H9 (cell line): ENCODE data around the gene MYCN. TPM values are rescaled to one million over a fixed set of nuclear protein-coding genes. Genes with fewer than 3 reads are reported as not detected.

Experiments
- DNase-seq: peaks from one replicate; pipeline ENCODE4 v3.0.0-alpha.2; 2017
- H2AFZ ChIP-seq: one replicate; pipeline ENCODE4 v1.6.1; 2013; ENCODE audit warnings: mild to moderate bottlenecking, low read length, control low read depth, moderate library complexity
- H2AK5ac ChIP-seq: 2 replicates; pipeline ENCODE4 v1.6.1; 2013; ENCODE audit warnings: low read length, control low read depth, mixed read lengths; ENCODE audit not compliant: insufficient read length
- H2BK120ac ChIP-seq: one replicate; pipeline ENCODE4 v1.6.1; 2013; ENCODE audit warnings: low read depth, mild to moderate bottlenecking, low read length, control low read depth, inconsistent platforms; ENCODE audit not compliant: poor library complexity, severe bottlenecking
- H2BK12ac ChIP-seq: 2 replicates; pipeline ENCODE4 v1.6.1; 2013; ENCODE audit warnings: low read length, control low read depth, mixed read lengths, low read depth; ENCODE audit not compliant: insufficient read length
- H2BK15ac ChIP-seq: 2 replicates; pipeline ENCODE4 v1.6.1; 2013; ENCODE audit warnings: low read depth, low read length, control low read depth
- H2BK20ac ChIP-seq: one replicate; pipeline ENCODE4 v1.6.1; 2013; ENCODE audit warnings: low read depth, mild to moderate bottlenecking, low read length, control low read depth, inconsistent platforms; ENCODE audit not compliant: poor library complexity, severe bottlenecking
- H2BK5ac ChIP-seq: 2 replicates; pipeline ENCODE4 v1.6.1; 2013; ENCODE audit warnings: low read length, control low read depth, mixed read lengths; ENCODE audit not compliant: insufficient read length
- H3K14ac ChIP-seq: 2 replicates; pipeline ENCODE4 v1.6.1; 2013; ENCODE audit warnings: low read length, control low read depth; ENCODE audit not compliant: insufficient read depth
- H3K18ac ChIP-seq: 2 replicates; pipeline ENCODE4 v1.6.1; 2013; ENCODE audit warnings: low read depth, mild to moderate bottlenecking, mixed read lengths, low read length, control low read depth; ENCODE audit not compliant: insufficient read length
- H3K23ac ChIP-seq: 2 replicates; pipeline ENCODE4 v1.6.1; 2013; ENCODE audit warnings: low read length, control low read depth, mixed read lengths, low read depth; ENCODE audit not compliant: insufficient read length
- H3K23me2 ChIP-seq: 2 replicates; pipeline ENCODE4 v1.6.1; 2013; ENCODE audit warnings: low read depth, mild to moderate bottlenecking, mixed read lengths, low read length, control low read depth; ENCODE audit not compliant: insufficient read length, poor library complexity, severe bottlenecking
- H3K27ac ChIP-seq: 2 replicates; pipeline ENCODE4 v1.5.1; 2013; ENCODE audit warnings: low read length, control low read depth, mixed read lengths, low read depth; ENCODE audit not compliant: insufficient read length
- H3K27me3 ChIP-seq: 2 replicates; pipeline ENCODE4 v1.6.1; 2013; ENCODE audit warnings: low read length, control low read depth, inconsistent platforms; ENCODE audit not compliant: insufficient read depth
- H3K4ac ChIP-seq: 2 replicates; pipeline ENCODE4 v1.6.1; 2013; ENCODE audit warnings: low read depth, mild to moderate bottlenecking, control low read depth, inconsistent platforms, low read length, moderate library complexity
- H3K4me1 ChIP-seq: 2 replicates; pipeline ENCODE4 v1.6.1; 2013; ENCODE audit warnings: low read length, control low read depth, inconsistent platforms; ENCODE audit not compliant: insufficient read depth
- H3K4me2 ChIP-seq: 2 replicates; pipeline ENCODE4 v1.6.1; 2013; ENCODE audit warnings: low read length, control low read depth, mixed read lengths; ENCODE audit not compliant: insufficient read length, insufficient read depth
- H3K56ac ChIP-seq: 2 replicates; pipeline ENCODE4 v1.6.1; 2013; ENCODE audit warnings: low read depth, mild to moderate bottlenecking, mixed read lengths, low read length, control low read depth; ENCODE audit not compliant: insufficient read length
- H3K79me1 ChIP-seq: 2 replicates; pipeline ENCODE4 v1.6.1; 2013; ENCODE audit warnings: low read depth, mild to moderate bottlenecking, moderate library complexity, low read length, control low read depth, inconsistent platforms; ENCODE audit not compliant: insufficient read depth, poor library complexity, severe bottlenecking
- H3K79me2 ChIP-seq: 2 replicates; pipeline ENCODE4 v1.6.1; 2013; ENCODE audit warnings: low read length, control low read depth, inconsistent platforms; ENCODE audit not compliant: insufficient read depth
- H3K9ac ChIP-seq: 2 replicates; pipeline ENCODE4 v1.6.1; 2013; ENCODE audit warnings: low read length, control low read depth, mixed read lengths; ENCODE audit not compliant: insufficient read length; ENCODE audit errors: extremely low read depth
- H3K9me3 ChIP-seq: one replicate; pipeline ENCODE4 v1.6.1; 2013; ENCODE audit warnings: low read depth, low read length, inconsistent platforms; ENCODE audit not compliant: control insufficient read depth
- H3T11ph ChIP-seq: one replicate; pipeline ENCODE4 v1.6.1; 2013; ENCODE audit warnings: mild to moderate bottlenecking, low read length, control low read depth, inconsistent platforms
- H4K20me1 ChIP-seq: one replicate; pipeline ENCODE4 v1.6.1; 2013; ENCODE audit not compliant: control insufficient read depth, insufficient read length, insufficient read depth
- H4K5ac ChIP-seq: 2 replicates; pipeline ENCODE4 v1.6.1; 2013; ENCODE audit warnings: low read depth, mild to moderate bottlenecking, mixed read lengths, low read length, control low read depth; ENCODE audit not compliant: insufficient read length
- H4K8ac ChIP-seq: replicated peaks from 2 replicates; pipeline ENCODE4 v1.6.1; 2013; ENCODE audit warnings: low read length, control low read depth, mixed read lengths, low read depth; ENCODE audit not compliant: insufficient read length
- H4K91ac ChIP-seq: 2 replicates; pipeline ENCODE4 v1.6.1; 2013; ENCODE audit warnings: low read depth, mild to moderate bottlenecking, moderate library complexity, mixed read lengths, low read length, control low read depth; ENCODE audit not compliant: insufficient read length
- H3K27ac Mint-ChIP-seq, 3 experiments: 2 replicates in 2 of 3; 3 replicates in 1 of 3; pipeline ENCODE4 v1.8.0; 2020 to 2021; ENCODE audit warnings: mixed read lengths in 3 of 3, mild to moderate bottlenecking in 1 of 3, moderate library complexity in 1 of 3
- H3K27me3 Mint-ChIP-seq: 2 replicates; pipeline ENCODE4 v1.8.0; 2021; ENCODE audit warnings: low read depth, mild to moderate bottlenecking, moderate library complexity, mixed read lengths
- H3K36me3 Mint-ChIP-seq, 3 experiments: 2 replicates in 2 of 3; 3 replicates in 1 of 3; pipeline ENCODE4 v1.8.0; 2020 to 2021; ENCODE audit warnings: low read depth in 3 of 3, mixed read lengths in 3 of 3; ENCODE audit not compliant: insufficient read depth in 1 of 3
- H3K4me1 Mint-ChIP-seq, 2 experiments: 2 replicates each; pipeline ENCODE4 v1.8.0; 2020; ENCODE audit warnings: mixed read lengths in 2 of 2
- H3K4me3 Mint-ChIP-seq, 2 experiments: 2 replicates in 1 of 2; 3 replicates in 1 of 2; pipeline ENCODE4 v1.8.0; 2020 to 2021; ENCODE audit warnings: mild to moderate bottlenecking in 2 of 2, mixed read lengths in 2 of 2, moderate library complexity in 1 of 2
- H3K9me3 Mint-ChIP-seq, 2 experiments: 2 replicates in 1 of 2; 3 replicates in 1 of 2; pipeline ENCODE4 v1.8.0; 2020; ENCODE audit warnings: mild to moderate bottlenecking in 2 of 2, mixed read lengths in 2 of 2, moderate library complexity in 1 of 2
- CTCF ChIP-seq: fragments of 200-600 bp; sonication (generic); conservative IDR thresholded peaks from 3 replicates; pipeline ENCODE4 v1.8.0; 2021; ENCODE audit warnings: antibody characterized with exemption, mild to moderate bottlenecking
- WGBS: extraction: QIAGEN DNeasy Blood & Tissue Kit; methylation state at CpG from one replicate; pipeline ENCODE4 v1.1.7; 2013; ENCODE audit warnings: missing lambda C conversion rate, low lambda C conversion rate, mixed read lengths; ENCODE audit not compliant: insufficient read length; ENCODE audit errors: extremely low coverage; 5-methylcytosine and 5-hydroxymethylcytosine counted together
- total RNA-seq: library from RNA; stranded (reverse); gene quantifications from 2 replicates; pipeline ENCODE4 v1.2.1, GENCODE V29; 2021

Gene MYCN
- total RNA-seq, 1 experiment from 2014 or later, result 100.0 TPM

DNA sequence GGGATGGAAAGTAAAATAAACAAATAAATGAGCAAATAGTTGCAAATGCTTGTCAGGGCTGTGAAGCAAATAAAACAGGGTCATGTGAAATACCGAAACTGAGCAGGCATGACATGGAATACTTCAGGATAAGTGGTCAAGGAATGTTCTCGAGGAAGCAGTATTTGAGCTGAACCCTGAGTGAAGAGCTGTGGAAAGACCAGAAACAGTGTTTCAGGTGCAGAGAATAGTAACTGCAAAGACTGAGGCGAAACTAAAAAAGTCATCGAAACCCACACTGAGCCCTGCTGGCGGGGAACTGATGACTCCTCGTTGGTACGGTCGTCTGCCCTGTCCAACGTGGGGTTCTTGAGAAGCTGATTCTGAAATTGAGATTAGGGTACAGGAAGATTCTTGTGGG, 27.2 kb upstream of the MYCN start:
- TF ChIP-seq CTCF, result no peak
- H3K14ac ChIP-seq, result no peak overlapping the region
- H4K8ac ChIP-seq, result no peak overlapping the region
- H4K5ac ChIP-seq, result no peak overlapping the region
- H3K4me1 ChIP-seq, result no peaks in the 10 kb centered on the region
- H3K27ac ChIP-seq, result no peak overlapping the region
- H3K79me2 ChIP-seq, result no peaks in the 10 kb centered on the region
- H3K79me1 ChIP-seq, result no peaks in the 10 kb centered on the region
- H2BK5ac ChIP-seq, result no peak overlapping the region
- H3T11ph ChIP-seq, result no peak overlapping the region
- no peaks in the 10 kb centered on the region for H3K23me2 ChIP-seq
- H3K56ac ChIP-seq, result no peak overlapping the region
- no peak overlapping the region for H3K23ac ChIP-seq
- H4K20me1 ChIP-seq, result no peaks in the 10 kb centered on the region
- H2BK12ac ChIP-seq, result no peak overlapping the region
- H2AK5ac ChIP-seq, result no peak overlapping the region
- Mint-ChIP-seq H3K4me3 (no peak overlapping the region), H3K27ac (no peak overlapping the region), H3K36me3 (no peaks in the 10 kb centered on the region), H3K27me3 (peaks cover 3% of the 10 kb centered on the region), H3K9me3 (no peaks in the 10 kb centered on the region), H3K4me1 (peaks cover 2 to 3% of the 10 kb centered on the region in 2 experiments; a peak in 1 of 4 replicates)
- no peaks in the 10 kb centered on the region for H3K9me3 ChIP-seq
- H4K91ac ChIP-seq, result no peak overlapping the region
- no peak overlapping the region for H3K4ac ChIP-seq
- no peak overlapping the region for H3K18ac ChIP-seq
- H3K9ac ChIP-seq, result no peak overlapping the region
- DNase-seq, result no peak
- H2AFZ ChIP-seq, result no peak overlapping the region
- H3K27me3 ChIP-seq, result no peaks in the 10 kb centered on the region
- no peak overlapping the region for H2BK20ac ChIP-seq
- no peak overlapping the region for H2BK15ac ChIP-seq
- H2BK120ac ChIP-seq, result no peak overlapping the region
- H3K4me2 ChIP-seq, result no peak overlapping the region
- WGBS, result no CpG with 5 or more reads among the region's 9 CpGs
